Testis (tissue), 3 donors: ENCODE data around the gene PDE1A. TPM values are rescaled to one million over a fixed set of nuclear protein-coding genes. Genes with fewer than 3 reads are reported as not detected.

ENCODE experiments used
- DNase-seq: peaks from one replicate; pipeline ENCODE4 v3.0.0-alpha.2; 2019
- H3K27ac ChIP-seq, 2 donors: fragments of 200-600 bp; sonication (generic); one replicate each; pipeline ENCODE4 v1.5.1; 2019
- H3K27me3 ChIP-seq: fragments of 200-600 bp; sonication (generic); one replicate; pipeline ENCODE4 v1.5.1; 2019
- H3K36me3 ChIP-seq: fragments of 200-600 bp; sonication (generic); one replicate; pipeline ENCODE4 v1.5.1; 2017; ENCODE audit warnings: low read depth; ENCODE audit errors: missing control alignments
- H3K4me1 ChIP-seq: fragments of 200-600 bp; sonication (generic); one replicate; pipeline ENCODE4 v1.5.1; 2019
- H3K4me3 ChIP-seq, 2 donors: fragments of 200-600 bp; sonication (generic); one replicate each; pipeline ENCODE4 v1.5.1; 2017 to 2019
- H3K9me3 ChIP-seq: fragments of 200-600 bp; sonication (generic); one replicate; pipeline ENCODE4 v1.5.1; 2017
- CTCF ChIP-seq, 3 experiments: fragments of 450-650 bp in 2 of 3; fragments of 200-600 bp in 1 of 3; sonication (generic) in 1 of 3; IDR thresholded peaks; one replicate each; pipeline ENCODE4 v1.5.1; 2016 to 2019; ENCODE audit warnings: antibody characterized with exemption in 3 of 3, mild to moderate bottlenecking in 2 of 3, moderate library complexity in 1 of 3
- POLR2A ChIP-seq: fragments of 450-650 bp; IDR thresholded peaks from one replicate; pipeline ENCODE4 v1.6.1; 2017; ENCODE audit warnings: antibody characterized with exemption, mild to moderate bottlenecking, moderate library complexity
- WGBS, 2 donors: methylation state at CpG; one replicate each; pipeline ENCODE4 v1.1.5; 2018; 5-methylcytosine and 5-hydroxymethylcytosine counted together
- intact Hi-C: fragments of 100-400 bp; cut with DNase I; formaldehyde crosslinking; loops from one replicate; pipeline ENCODE4 v1.15.1; 2023; ENCODE audit warnings: low total_unique reads
- polyA plus RNA-seq: library from polyadenylated mRNA; stranded (reverse); fragments of 350-450 nt; fragmentation: Illumina TruSeq; extraction: RNeasy Lipid Tissue Mini Kit (QIAGEN cat#74804); gene quantifications from one replicate; pipeline ENCODE4 v1.2.3, GENCODE V29; 2014; ENCODE audit warnings: low read depth, low replicate concordance; ENCODE audit not compliant: insufficient read depth
- total RNA-seq, 2 donors: library from RNA; depleted of rRNA; stranded (reverse); fragments of >200 nt; gene quantifications; one replicate each; pipeline ENCODE4 v1.2.3, GENCODE V29; 2016

PDE1A gene
- total and polyA plus RNA-seq, 3 donors from 2014 or later, result 15.2 to 45.0 (median 29.8) TPM

- Histone ChIP-seq H3K9me3 (no peaks in the 10 kb centered on the region), H3K27me3 (no peaks in the 10 kb centered on the region), H3K27ac (no peak overlapping the region), H3K4me1 (no peaks in the 10 kb centered on the region), H3K4me3 (no peak overlapping the region), H3K36me3 (no peaks in the 10 kb centered on the region)
- no peak for DNase-seq
- 94 to 96% methylated on average over 2 of the region's 2 CpGs for WGBS, 2 donors
- intact Hi-C loops, result no loop called here
- no peak for TF ChIP-seq POLR2A
- no peak for TF ChIP-seq CTCF (IDR thresholded peaks at IDR 0.05)
Observed at GRCh38 chr2:182448371-182448770, 21.5 kb upstream of the PDE1A start.

- DNase-seq, result no peak
- TF ChIP-seq POLR2A, result no peak
- no peak for TF ChIP-seq CTCF (IDR thresholded peaks at IDR 0.05)
- intact Hi-C loops, result no loop called here
Observed at GRCh38 chr2:182447863-182448262, 21.0 kb upstream of the PDE1A start.

GRCh38 chr2:182447163-182447562, 20.3 kb upstream of the PDE1A start:
- Histone ChIP-seq H3K4me1 (no peaks in the 10 kb centered on the region), H3K9me3 (no peaks in the 10 kb centered on the region), H3K4me3 (no peak overlapping the region), H3K27ac (no peak overlapping the region), H3K36me3 (no peaks in the 10 kb centered on the region), H3K27me3 (no peaks in the 10 kb centered on the region)
- no peak for DNase-seq
- intact Hi-C loops, result no loop called here
- WGBS, 2 donors, result 75 to 80% methylated on average over 2 of the region's 2 CpGs
- TF ChIP-seq CTCF (IDR thresholded peaks at IDR 0.05) (no peak), POLR2A (no peak)

More at GRCh38 chr2:182447863-182448262, 21.0 kb upstream of the PDE1A start:
- no peaks in the 10 kb centered on the region for H3K36me3 ChIP-seq
- H3K27ac ChIP-seq, result no peak overlapping the region
- no peaks in the 10 kb centered on the region for H3K4me1 ChIP-seq
- H3K27me3 ChIP-seq, result no peaks in the 10 kb centered on the region
- H3K4me3 ChIP-seq, result no peak overlapping the region
- 72 to 80% methylated on average over 2 of the region's 2 CpGs for WGBS, 2 donors
- H3K9me3 ChIP-seq, result no peaks in the 10 kb centered on the region

- no peaks in the 10 kb centered on the region for H3K4me1 ChIP-seq
- no peak overlapping the region for H3K27ac ChIP-seq
- no peaks in the 10 kb centered on the region for H3K36me3 ChIP-seq
- no peaks in the 10 kb centered on the region for H3K9me3 ChIP-seq
- TF ChIP-seq POLR2A (no peak), CTCF (IDR thresholded peaks at IDR 0.05) (no peak)
- no peak overlapping the region for H3K4me3 ChIP-seq
- no peak for DNase-seq
- H3K27me3 ChIP-seq, result no peaks in the 10 kb centered on the region
- intact Hi-C loops, result no loop called here
Observed at GRCh38 chr2:182446087-182446486, 19.3 kb upstream of the PDE1A start.

- TF ChIP-seq CTCF (IDR thresholded peaks at IDR 0.05) (no peak), POLR2A (no peak)
- no peak overlapping the region for H3K4me3 ChIP-seq
- no peaks in the 10 kb centered on the region for H3K27me3 ChIP-seq
- intact Hi-C loops, result no loop called here
- H3K9me3 ChIP-seq, result no peaks in the 10 kb centered on the region
- H3K36me3 ChIP-seq, result no peaks in the 10 kb centered on the region
- H3K27ac ChIP-seq, result no peak overlapping the region
- WGBS, 2 donors, result 63 to 64% methylated on average over 4 of the region's 4 CpGs
- H3K4me1 ChIP-seq, result no peaks in the 10 kb centered on the region
- DNase-seq, result no peak
Observed at GRCh38 chr2:182445391-182445965, 18.6 kb upstream of the PDE1A start.
